H1 (cell line): ENCODE data around the gene SLC25A47. TPM values are rescaled to one million over a fixed set of nuclear protein-coding genes. Genes with fewer than 3 reads are reported as not detected.

Experiments used
- CHD2 ChIP-seq: IDR thresholded peaks from 2 replicates; pipeline ENCODE4 v1.6.1; 2012; ENCODE audit warnings: low read length, improper control_type of control experiment
- CHD7 ChIP-seq: fragments of 300-600 bp; sonication (generic); IDR thresholded peaks from 2 replicates; pipeline ENCODE4 v1.7.1; 2012; ENCODE audit warnings: low read length, moderate library complexity, mild to moderate bottlenecking, inconsistent platforms; ENCODE audit not compliant: insufficient replicate concordance
- HDAC2 ChIP-seq, 2 experiments: fragments of 300-600 bp in 1 of 2; sonication (generic) in 1 of 2; IDR thresholded peaks; 2 replicates each; pipeline ENCODE4 v1.6.1; 2011 to 2012; ENCODE audit warnings: low read depth in 2 of 2, low read length in 2 of 2, mild to moderate bottlenecking in 2 of 2, moderate library complexity in 2 of 2, borderline replicate concordance in 1 of 2, inconsistent platforms in 1 of 2
- JUND ChIP-seq: IDR thresholded peaks from 2 replicates; pipeline ENCODE4 v1.6.1; 2011; ENCODE audit warnings: mild to moderate bottlenecking, improper control_type of control experiment, low read length
- NRF1 ChIP-seq: IDR thresholded peaks from 2 replicates; pipeline ENCODE4 v1.6.1; 2011; ENCODE audit warnings: mild to moderate bottlenecking, low read depth, low read length, improper control_type of control experiment
- POLR2AphosphoS5 ChIP-seq: IDR thresholded peaks from 2 replicates; pipeline ENCODE4 v1.6.1; 2011; ENCODE audit warnings: low read depth, low read length
- RAD21 ChIP-seq, 2 experiments: IDR thresholded peaks in 1 of 2; conservative IDR thresholded peaks in 1 of 2; 2 replicates each; pipeline ENCODE4 v1.6.1; 2011; ENCODE audit warnings: low read depth in 2 of 2, low read length in 2 of 2, improper control_type of control experiment in 1 of 2, inconsistent platforms in 1 of 2, mild to moderate bottlenecking in 1 of 2, moderate library complexity in 1 of 2
- RNF2 ChIP-seq: fragments of 200-900, 300-1000 bp; sonication (generic); IDR thresholded peaks from 2 replicates; pipeline ENCODE4 v1.7.1; 2016; ENCODE audit warnings: borderline replicate concordance, low read depth, mild to moderate bottlenecking, antibody characterized with exemption, low read length; ENCODE audit not compliant: poor library complexity, severe bottlenecking; ENCODE audit errors: missing control alignments
- SIRT6 ChIP-seq: IDR thresholded peaks from one replicate; pipeline ENCODE4 v1.7.1; 2012; ENCODE audit warnings: low read length, inconsistent platforms
- polyA plus RNA-seq, 7 experiments: library from polyadenylated mRNA; depleted of rRNA in 3 of 7; stranded (reverse) in 5 of 7; unstranded in 2 of 7; fragments of >200 nt in 5 of 7; fragments of 200-250 nt in 2 of 7; gene quantifications; 1 replicate in 5 of 7; 2 replicates in 1 of 7; 4 replicates in 1 of 7; pipeline versions ENCODE4 v1.2.1 to v1.2.3, GENCODE V29; 2011 to 2013; ENCODE audit warnings: missing spikeins in 2 of 7, mixed read lengths in 2 of 7
- total RNA-seq: library from RNA; stranded (reverse); fragmentation: NEBNext Ultra II Directional; extraction: Animal tissue kit (Norgen Biotek cat#: 25700); gene quantifications from 2 replicates; pipeline ENCODE4 v1.2.1, GENCODE V29; 2021

Gene SLC25A47
- total and polyA plus RNA-seq, 2 of the 8 experiments (the other 6 are each of a cell fraction or from before 2014, with no cell fraction given), result not detected

GRCh38 chr14:100299238-100299560 is 23.9 kb upstream of the SLC25A47 start (continued):
- TF ChIP-seq RNF2, result no peak
- no peak for TF ChIP-seq JUND
- no peak for TF ChIP-seq CHD7
- TF ChIP-seq NRF1, result no peak
- no peak for TF ChIP-seq CHD2
- TF ChIP-seq POLR2AphosphoS5, result no peak
- no peak for TF ChIP-seq SIRT6
- no peak for TF ChIP-seq RAD21 (IDR thresholded peaks at IDR 0.05 in 1 of 2, conservative IDR thresholded peaks at IDR 0.05 in 1 of 2; ENCODE audit: low read depth in 2 of 2, low read length in 2 of 2)
- no peak for TF ChIP-seq HDAC2 (IDR thresholded peaks at IDR 0.05; ENCODE audit: borderline replicate concordance in 1 of 2, low read depth in 2 of 2, low read length in 2 of 2)
